CD4-positive, alpha-beta T cell (primary cell): ENCODE measurements around the gene TOMM6. TPM values are rescaled to one million over a fixed set of nuclear protein-coding genes. Genes with fewer than 3 reads are reported as not detected.

Experiments
- ATAC-seq: fragments of 200-7000 bp; cut with Tn5 transposase; one replicate; pipeline ENCODE4 v1.10.0; 2022; ENCODE audit warnings: mild to moderate bottlenecking; ENCODE audit not compliant: poor library complexity
- CTCF ChIA-PET: fragments of 350-600 bp; sonication (Branson Sonifier 250); formaldehyde crosslinking; loops from one replicate; lab custom pipeline; 2021; ENCODE audit warnings: antibody characterized with exemption, inconsistent platforms; lab: Charles Lee
- POLR2A ChIA-PET: fragments of 350-600 bp; sonication (Branson Sonifier 250); formaldehyde crosslinking; loops from one replicate; lab custom pipeline; 2021; ENCODE audit warnings: antibody characterized with exemption, inconsistent platforms; lab: Charles Lee
- DNase-seq, 14 experiments: peaks; one replicate each; pipeline ENCODE4 v3.0.0-alpha.2; 2013 to 2020; ENCODE audit warnings: mixed read lengths in 2 of 14
- H3K27ac ChIP-seq, 2 donors: one replicate each; pipeline versions ENCODE4 v1.5.1 to v1.7.0; 2013; ENCODE audit warnings: low read length in 2 of 2, low read depth in 1 of 2, mild to moderate bottlenecking in 1 of 2
- H3K27me3 ChIP-seq, 2 experiments: 1 replicate in 1 of 2; 2 replicates in 1 of 2; pipeline versions ENCODE4 v1.6.1 to v1.7.0; 2013; ENCODE audit warnings: low read length in 2 of 2, control low read depth in 1 of 2, mild to moderate bottlenecking in 1 of 2, moderate library complexity in 1 of 2; ENCODE audit not compliant: insufficient read depth in 2 of 2, control insufficient read depth in 1 of 2
- H3K36me3 ChIP-seq: one replicate; pipeline ENCODE4 v1.6.1; 2013; ENCODE audit warnings: low read length, control low read depth; ENCODE audit not compliant: insufficient read depth
- H3K4me1 ChIP-seq: one replicate; pipeline ENCODE4 v1.6.1; 2013; ENCODE audit warnings: low read length, control low read depth; ENCODE audit not compliant: insufficient read depth
- H3K4me3 ChIP-seq: one replicate; pipeline ENCODE4 v1.5.1; 2013; ENCODE audit warnings: mild to moderate bottlenecking, low read length, moderate library complexity
- H3K9me3 ChIP-seq, 2 experiments: 1 replicate in 1 of 2; 2 replicates in 1 of 2; pipeline versions ENCODE4 v1.6.1 to v1.7.0; 2013; ENCODE audit warnings: low read length in 2 of 2, mild to moderate bottlenecking in 2 of 2, control low read depth in 1 of 2, moderate library complexity in 1 of 2; ENCODE audit not compliant: control insufficient read depth in 1 of 2, insufficient read depth in 1 of 2
- H3K27ac Mint-ChIP-seq: one replicate; pipeline ENCODE4 v1.8.0; 2020; ENCODE audit warnings: mixed read lengths
- H3K27me3 Mint-ChIP-seq: one replicate; pipeline ENCODE4 v1.8.0; 2021; ENCODE audit warnings: mixed read lengths
- H3K36me3 Mint-ChIP-seq: one replicate; pipeline ENCODE4 v1.8.0; 2021; ENCODE audit warnings: low read depth, mixed read lengths
- H3K4me1 Mint-ChIP-seq: one replicate; pipeline ENCODE4 v1.8.0; 2021; ENCODE audit warnings: low read depth, mixed read lengths
- H3K4me3 Mint-ChIP-seq: one replicate; pipeline ENCODE4 v1.8.0; 2020; ENCODE audit warnings: mild to moderate bottlenecking, mixed read lengths
- H3K9me3 Mint-ChIP-seq: one replicate; pipeline ENCODE4 v1.8.0; 2020; ENCODE audit warnings: mixed read lengths
- CTCF ChIP-seq: fragments of 200-600 bp; IDR thresholded peaks from one replicate; pipeline ENCODE4 v1.8.0; 2022; ENCODE audit warnings: antibody characterized with exemption, mild to moderate bottlenecking
- intact Hi-C, 2 experiments: fragments of 100-400 bp; cut with DNase I in 1 of 2; cut with micrococcal nuclease in 1 of 2; formaldehyde crosslinking; loops; one replicate each; pipeline versions ENCODE4 v1.15.1 to v1.9.0; 2023 to 2025; cut with DNase I, micrococcal nuclease
- total RNA-seq, 174 experiments: library from RNA in 2 of 174; stranded (reverse) in 2 of 174; gene quantifications; one replicate each; pipeline ENCODE4 v1.2.3 and lab custom pipeline; 2021 to 2026

Gene TOMM6
- total RNA-seq, 2 experiments from 2014 or later, result 78.8 to 83.2 TPM

- DNase-seq (no peak), ATAC-seq (no peak)
- H3K36me3 ChIP-seq, result no peaks in the 10 kb centered on the region
- no peaks in the 10 kb centered on the region for H3K9me3 ChIP-seq
- Mint-ChIP-seq H3K4me3 (no peak overlapping the region), H3K27ac (no peak overlapping the region), H3K27me3 (no peaks in the 10 kb centered on the region), H3K36me3 (no peaks in the 10 kb centered on the region), H3K4me1 (no peaks in the 10 kb centered on the region), H3K9me3 (no peaks in the 10 kb centered on the region)
- no peaks in the 10 kb centered on the region for H3K4me1 ChIP-seq
- no peak for TF ChIP-seq CTCF
- no peak overlapping the region for H3K4me3 ChIP-seq
- POLR2A ChIA-PET, result no interaction called here
- CTCF ChIA-PET, result no interaction called here
- no peak overlapping the region for H3K27ac ChIP-seq
- intact Hi-C loops, result no loop called here
- peaks cover 0 to 3% of the 10 kb centered on the region in 2 experiments for H3K27me3 ChIP-seq
These were observed 41.4 kb upstream of the TOMM6 start for GRCh38 chr6:41746107-41746506.

GRCh38 chr6:41747256-41748101 lies 40.0 kb upstream of the TOMM6 start, which contains the start of gene PGC:
TSS of gene PGC (minus strand) at chr6:41747397. CDS start at chr6:41747334, 63 bp downstream.
- TF ChIP-seq CTCF, result no peak
- ChIA-PET CTCF (no interaction called here), POLR2A (no interaction called here)
- Mint-ChIP-seq H3K27ac (no peak within 1 kb of the TSS), H3K9me3 (no peaks in the 10 kb centered on the region), H3K36me3 (no peaks in the 10 kb centered on the region), H3K4me3 (no peak within 1 kb of the TSS), H3K4me1 (no peaks in the 10 kb centered on the region), H3K27me3 (no peaks in the 10 kb centered on the region)
- Histone ChIP-seq H3K9me3 (no peaks in the 10 kb centered on the region), H3K4me1 (no peaks in the 10 kb centered on the region), H3K4me3 (no peak within 1 kb of the TSS), H3K36me3 (no peaks in the 10 kb centered on the region), H3K27me3 (peaks cover 0 to 3% of the 10 kb centered on the region in 2 experiments), H3K27ac (no peak within 1 kb of the TSS)
- intact Hi-C loops, result no loop called here
- DNase-seq (no peak), ATAC-seq (no peak)

GRCh38 chr6:41748102-41748477 lies 39.4 kb upstream of the TOMM6 start:
- no peak overlapping the region for H3K27ac Mint-ChIP-seq
- H3K4me3 ChIP-seq, result no peak overlapping the region
- no peak for DNase-seq
- no peaks in the 10 kb centered on the region for H3K36me3 Mint-ChIP-seq
- TF ChIP-seq CTCF, result no peak
- no peaks in the 10 kb centered on the region for H3K27me3 Mint-ChIP-seq
- H3K36me3 ChIP-seq, result no peaks in the 10 kb centered on the region
- H3K27ac ChIP-seq, result no peak overlapping the region
- H3K27me3 ChIP-seq, result peaks cover 0 to 3% of the 10 kb centered on the region in 2 experiments
- H3K9me3 Mint-ChIP-seq, result no peaks in the 10 kb centered on the region
- no peaks in the 10 kb centered on the region for H3K4me1 Mint-ChIP-seq
- ATAC-seq, result no peak
- no peaks in the 10 kb centered on the region for H3K9me3 ChIP-seq
- no peaks in the 10 kb centered on the region for H3K4me1 ChIP-seq
- H3K4me3 Mint-ChIP-seq, result no peak overlapping the region
- ChIA-PET CTCF (no interaction called here), POLR2A (no interaction called here)
- intact Hi-C loops, result no loop called here
